Caco-2 (cell line): ENCODE measurements around the gene ANP32B. TPM values are rescaled to one million over a fixed set of nuclear protein-coding genes. Genes with fewer than 3 reads are reported as not detected.
"Not testable (repeated sequence)": the region's sequence is repeated elsewhere in the genome, so short reads cannot be mapped to it uniquely, and the experiment has no call there.

Experiments used
- BruUV-seq: library from RNA; stranded (reverse); fragments of 400-500 nt; replicated peaks from 2 replicates; lab custom pipeline; 2021; lab: Mats Ljungman, UMichigan
- CTCF ChIA-PET: fragments of 300-600 bp; sonication (Branson Sonifier 250); formaldehyde crosslinking; loops from one replicate; lab custom pipeline; 2022; ENCODE audit warnings: antibody characterized with exemption; lab: Charles Lee
- POLR2A ChIA-PET: fragments of 300-600 bp; sonication (Branson Sonifier 250); formaldehyde crosslinking; loops from one replicate; lab custom pipeline; 2022; ENCODE audit warnings: antibody characterized with exemption; lab: Charles Lee
- DNase-seq, 2 experiments: peaks; one replicate each; pipeline versions ENCODE4 v3.0.0 to v3.0.0-alpha.2; 2020 to 2022
- H3K27me3 ChIP-seq: replicated peaks from 2 replicates; pipeline ENCODE4 v1.6.0; 2011; ENCODE audit warnings: low read length; ENCODE audit not compliant: control insufficient read depth, insufficient read depth
- H3K36me3 ChIP-seq: 2 replicates; pipeline ENCODE4 v1.5.1; 2011; ENCODE audit warnings: low read length; ENCODE audit not compliant: control insufficient read depth, insufficient read depth
- H3K4me1 ChIP-seq: fragments of 250-450 bp; sonication (Bioruptor Pico); 2 replicates; pipeline ENCODE4 v1.5.1; 2020; ENCODE audit warnings: mild to moderate bottlenecking
- H3K4me3 ChIP-seq: 2 replicates; pipeline ENCODE4 v1.5.1; 2011; ENCODE audit warnings: low read depth, mild to moderate bottlenecking, control low read depth, low read length
- H3K9me3 ChIP-seq: fragments of 250-450 bp; sonication (Bioruptor Pico); 2 replicates; pipeline ENCODE4 v1.5.1; 2020; ENCODE audit warnings: mild to moderate bottlenecking, moderate library complexity
- H3K27ac Mint-ChIP-seq: one replicate; pipeline ENCODE4 v1.8.0; 2022; ENCODE audit warnings: mixed read lengths; ENCODE audit not compliant: unreplicated experiment
- H3K27me3 Mint-ChIP-seq: one replicate; pipeline ENCODE4 v1.8.0; 2022; ENCODE audit warnings: mixed read lengths; ENCODE audit not compliant: insufficient read depth, unreplicated experiment
- H3K36me3 Mint-ChIP-seq: one replicate; pipeline ENCODE4 v1.8.0; 2022; ENCODE audit warnings: mild to moderate bottlenecking, mixed read lengths; ENCODE audit not compliant: insufficient read depth, unreplicated experiment
- H3K4me1 Mint-ChIP-seq: one replicate; pipeline ENCODE4 v1.8.0; 2022; ENCODE audit warnings: low read depth, mixed read lengths; ENCODE audit not compliant: unreplicated experiment
- H3K4me3 Mint-ChIP-seq: one replicate; pipeline ENCODE4 v1.8.0; 2022; ENCODE audit warnings: mild to moderate bottlenecking, moderate library complexity, mixed read lengths; ENCODE audit not compliant: unreplicated experiment
- H3K9me3 Mint-ChIP-seq: one replicate; pipeline ENCODE4 v1.8.0; 2022; ENCODE audit warnings: mixed read lengths; ENCODE audit not compliant: unreplicated experiment
- intact Hi-C: fragments of 100-400 bp; cut with micrococcal nuclease; formaldehyde crosslinking; loops from one replicate; pipeline ENCODE4 v1.10.0; 2022; ENCODE audit not compliant: unreplicated experiment
- total RNA-seq: library from RNA; stranded (reverse); gene quantifications from 2 replicates; pipeline ENCODE4 v1.2.3, GENCODE V29; 2022
- TF ChIP-seq, protein P1 (sequence below), 2 experiments: fragments of 200-600 bp in 1 of 2; IDR thresholded peaks; 1 replicate in 1 of 2; 2 replicates in 1 of 2; pipeline versions ENCODE4 v1.5.1 to v1.8.0; 2011 to 2022; ENCODE audit warnings: antibody characterized with exemption in 1 of 2, control low read depth in 1 of 2, inconsistent platforms in 1 of 2, low read depth in 1 of 2, low read length in 1 of 2, mild to moderate bottlenecking in 1 of 2, moderate library complexity in 1 of 2; ENCODE audit not compliant: insufficient read depth in 1 of 2, severe bottlenecking in 1 of 2, unreplicated experiment in 1 of 2

The ANP32B gene
- total RNA-seq, 1 experiment from 2014 or later, result 317 TPM

GRCh38 chr9:97970165-97970564 lies 13.0 kb upstream of the ANP32B start:
- H3K9me3 Mint-ChIP-seq, result peaks cover 5% of the 10 kb centered on the region
- no peak overlapping the region for H3K4me3 Mint-ChIP-seq
- H3K9me3 ChIP-seq, result no peaks in the 10 kb centered on the region
- H3K4me3 ChIP-seq, result no peak overlapping the region
- no peaks in the 10 kb centered on the region for H3K36me3 ChIP-seq
- CTCF ChIA-PET, result no interaction called here
- POLR2A ChIA-PET, result no interaction called here
- intact Hi-C loops, result no loop called here
- no peak for DNase-seq
- no peaks in the 10 kb centered on the region for H3K4me1 ChIP-seq
- peaks cover 6% of the 10 kb centered on the region for H3K27me3 Mint-ChIP-seq
- no peaks in the 10 kb centered on the region for H3K36me3 Mint-ChIP-seq
- no TSS peak for BruUV-seq
- no peaks in the 10 kb centered on the region for H3K4me1 Mint-ChIP-seq
- TF ChIP-seq, protein P1, sequence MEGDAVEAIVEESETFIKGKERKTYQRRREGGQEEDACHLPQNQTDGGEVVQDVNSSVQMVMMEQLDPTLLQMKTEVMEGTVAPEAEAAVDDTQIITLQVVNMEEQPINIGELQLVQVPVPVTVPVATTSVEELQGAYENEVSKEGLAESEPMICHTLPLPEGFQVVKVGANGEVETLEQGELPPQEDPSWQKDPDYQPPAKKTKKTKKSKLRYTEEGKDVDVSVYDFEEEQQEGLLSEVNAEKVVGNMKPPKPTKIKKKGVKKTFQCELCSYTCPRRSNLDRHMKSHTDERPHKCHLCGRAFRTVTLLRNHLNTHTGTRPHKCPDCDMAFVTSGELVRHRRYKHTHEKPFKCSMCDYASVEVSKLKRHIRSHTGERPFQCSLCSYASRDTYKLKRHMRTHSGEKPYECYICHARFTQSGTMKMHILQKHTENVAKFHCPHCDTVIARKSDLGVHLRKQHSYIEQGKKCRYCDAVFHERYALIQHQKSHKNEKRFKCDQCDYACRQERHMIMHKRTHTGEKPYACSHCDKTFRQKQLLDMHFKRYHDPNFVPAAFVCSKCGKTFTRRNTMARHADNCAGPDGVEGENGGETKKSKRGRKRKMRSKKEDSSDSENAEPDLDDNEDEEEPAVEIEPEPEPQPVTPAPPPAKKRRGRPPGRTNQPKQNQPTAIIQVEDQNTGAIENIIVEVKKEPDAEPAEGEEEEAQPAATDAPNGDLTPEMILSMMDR (IDR thresholded peaks at IDR 0.05; ENCODE audit: insufficient read depth in 1 of 2, low read depth in 1 of 2, low read length in 1 of 2, severe bottlenecking in 1 of 2, unreplicated experiment in 1 of 2), result no peak
- no peak overlapping the region for H3K27ac Mint-ChIP-seq
- no peaks in the 10 kb centered on the region for H3K27me3 ChIP-seq

GRCh38 chr9:97972753-97973152 lies 10.4 kb upstream of the ANP32B start:
- ChIA-PET CTCF (no interaction called here), POLR2A (interaction anchor here (0.5 kb wide), 1 partner anchor 11 kb away, joined by 3 read pairs; no protein-coding TSS in a partner anchor)
- H3K27me3 Mint-ChIP-seq, result peaks cover 7% of the 10 kb centered on the region
- Histone ChIP-seq H3K4me3 (no peak overlapping the region), H3K36me3 (no peaks in the 10 kb centered on the region), H3K4me1 (no peaks in the 10 kb centered on the region), H3K9me3 (no peaks in the 10 kb centered on the region), H3K27me3 (no peaks in the 10 kb centered on the region)
- TF ChIP-seq, protein P1 (IDR thresholded peaks at IDR 0.05; ENCODE audit: insufficient read depth in 1 of 2, low read depth in 1 of 2, low read length in 1 of 2, severe bottlenecking in 1 of 2, unreplicated experiment in 1 of 2), result no peak
- intact Hi-C loops, result no loop called here
- no peak for DNase-seq
- H3K27ac Mint-ChIP-seq, result no peak overlapping the region
- H3K36me3 Mint-ChIP-seq, result no peaks in the 10 kb centered on the region
- no peak overlapping the region for H3K4me3 Mint-ChIP-seq
- H3K9me3 Mint-ChIP-seq, result peaks cover 9% of the 10 kb centered on the region
- H3K4me1 Mint-ChIP-seq, result no peaks in the 10 kb centered on the region
- BruUV-seq, result no TSS peak

- no peaks in the 10 kb centered on the region for H3K36me3 Mint-ChIP-seq
- TF ChIP-seq, protein P1 (IDR thresholded peaks at IDR 0.05; ENCODE audit: insufficient read depth in 1 of 2, low read depth in 1 of 2, low read length in 1 of 2, severe bottlenecking in 1 of 2, unreplicated experiment in 1 of 2), result no peak
- H3K4me1 ChIP-seq, result no peaks in the 10 kb centered on the region
- H3K4me3 ChIP-seq, result no peak overlapping the region
- ChIA-PET POLR2A (no interaction called here), CTCF (no interaction called here)
- no peaks in the 10 kb centered on the region for H3K4me1 Mint-ChIP-seq
- intact Hi-C loops, result no loop called here
- no peaks in the 10 kb centered on the region for H3K27me3 ChIP-seq
- H3K9me3 ChIP-seq, result no peaks in the 10 kb centered on the region
- BruUV-seq, result no TSS peak
- no peak overlapping the region for H3K4me3 Mint-ChIP-seq
- no peak for DNase-seq
- peaks cover 7% of the 10 kb centered on the region for H3K27me3 Mint-ChIP-seq
- peaks cover 9% of the 10 kb centered on the region for H3K9me3 Mint-ChIP-seq
- no peak overlapping the region for H3K27ac Mint-ChIP-seq
- H3K36me3 ChIP-seq, result no peaks in the 10 kb centered on the region
These were observed 7.8 kb upstream of the ANP32B start for GRCh38 chr9:97975376-97975775.

DNA sequence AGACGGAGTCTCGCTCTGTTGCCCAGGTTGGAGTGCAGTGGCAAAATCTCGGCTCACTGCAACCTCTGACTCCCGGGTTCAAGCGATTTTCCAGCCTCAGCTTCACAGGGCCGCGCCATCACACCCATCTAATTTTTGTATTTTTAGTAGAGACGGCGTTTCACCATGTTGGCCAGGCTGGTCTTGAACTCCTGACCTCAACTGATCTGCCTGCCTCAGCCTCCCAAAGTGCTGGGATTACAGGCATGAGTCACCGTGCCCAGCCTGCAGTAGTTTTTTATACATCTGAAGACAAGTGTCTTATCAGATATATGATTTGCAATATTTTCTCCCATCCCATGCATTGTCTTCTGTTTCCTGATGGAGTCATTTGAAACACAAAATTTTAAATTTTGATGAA lies 6.5 kb upstream of the ANP32B start:
- H3K4me3 Mint-ChIP-seq, H3K4me3 ChIP-seq, H3K27me3 ChIP-seq, BruUV-seq, H3K36me3 Mint-ChIP-seq, H3K27ac Mint-ChIP-seq, H3K4me1 ChIP-seq, H3K27me3 Mint-ChIP-seq, H3K4me1 Mint-ChIP-seq, H3K36me3 ChIP-seq, DNase-seq, CTCF ChIA-PET, H3K9me3 ChIP-seq, intact Hi-C loops, H3K9me3 Mint-ChIP-seq, POLR2A ChIA-PET: not testable (repeated sequence)
